H1 (cell line): ENCODE results near the gene CDC42EP1.

Source experiments
- CEBPB ChIP-seq: IDR thresholded peaks from 2 replicates; pipeline ENCODE4 v1.6.1; 2012; ENCODE audit warnings: low read depth, low read length
- CTCF ChIP-seq, 3 experiments: IDR thresholded peaks; 1 replicate in 2 of 3; 2 replicates in 1 of 3; pipeline versions ENCODE4 v1.5.1 to v1.6.1; 2011; ENCODE audit warnings: low read length in 3 of 3, mild to moderate bottlenecking in 3 of 3, inconsistent platforms in 2 of 3, low read depth in 1 of 3, moderate library complexity in 1 of 3; ENCODE audit not compliant: insufficient read depth in 1 of 3; ENCODE audit errors: control extremely low read depth in 1 of 3
- GTF2F1 ChIP-seq: IDR thresholded peaks from 2 replicates; pipeline ENCODE4 v1.6.1; 2012; ENCODE audit warnings: low read depth, low read length, improper control_type of control experiment, borderline replicate concordance
- HDAC2 ChIP-seq, 2 experiments: fragments of 300-600 bp in 1 of 2; sonication (generic) in 1 of 2; IDR thresholded peaks; 2 replicates each; pipeline ENCODE4 v1.6.1; 2011 to 2012; ENCODE audit warnings: low read depth in 2 of 2, low read length in 2 of 2, mild to moderate bottlenecking in 2 of 2, moderate library complexity in 2 of 2, borderline replicate concordance in 1 of 2, inconsistent platforms in 1 of 2
- RXRA ChIP-seq: IDR thresholded peaks from 2 replicates; pipeline ENCODE4 v1.6.1; 2011; ENCODE audit warnings: low read depth, mild to moderate bottlenecking, low read length, moderate library complexity; ENCODE audit not compliant: insufficient read depth
- SIX5 ChIP-seq: IDR thresholded peaks from 2 replicates; pipeline ENCODE4 v1.6.1; 2011; ENCODE audit warnings: mild to moderate bottlenecking, low read depth, low read length
- YY1 ChIP-seq: IDR thresholded peaks from 2 replicates; pipeline ENCODE4 v1.6.1; 2011; ENCODE audit warnings: low read depth, mild to moderate bottlenecking, low read length
- ZNF274 ChIP-seq: IDR thresholded peaks from 2 replicates; pipeline ENCODE4 v1.7.0; 2012; ENCODE audit warnings: low read length, borderline replicate concordance; ENCODE audit errors: extremely low read depth
- TF ChIP-seq, protein P1 (sequence below): IDR thresholded peaks from 2 replicates; pipeline ENCODE4 v1.6.1; 2011; ENCODE audit warnings: low read length, improper control_type of control experiment

GRCh38 chr22:37599153-37599552 lies 38.9 kb downstream of the CDC42EP1 start:
- no peak for TF ChIP-seq CTCF (IDR thresholded peaks at IDR 0.05; ENCODE audit: control extremely low read depth in 1 of 3, insufficient read depth in 1 of 3, low read depth in 1 of 3, low read length in 3 of 3)
- TF ChIP-seq HDAC2 (IDR thresholded peaks at IDR 0.05; ENCODE audit: borderline replicate concordance in 1 of 2, low read depth in 2 of 2, low read length in 2 of 2): peak in 1 of 2 experiments; percentile 56; a peak in 1 of 4 replicates
- TF ChIP-seq ZNF274: no peak
- no peak for TF ChIP-seq GTF2F1
- no peak for TF ChIP-seq RXRA
- TF ChIP-seq, protein P1, sequence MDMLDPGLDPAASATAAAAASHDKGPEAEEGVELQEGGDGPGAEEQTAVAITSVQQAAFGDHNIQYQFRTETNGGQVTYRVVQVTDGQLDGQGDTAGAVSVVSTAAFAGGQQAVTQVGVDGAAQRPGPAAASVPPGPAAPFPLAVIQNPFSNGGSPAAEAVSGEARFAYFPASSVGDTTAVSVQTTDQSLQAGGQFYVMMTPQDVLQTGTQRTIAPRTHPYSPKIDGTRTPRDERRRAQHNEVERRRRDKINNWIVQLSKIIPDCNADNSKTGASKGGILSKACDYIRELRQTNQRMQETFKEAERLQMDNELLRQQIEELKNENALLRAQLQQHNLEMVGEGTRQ: no peak
- no peak for TF ChIP-seq CEBPB
- TF ChIP-seq SIX5: no peak
- no peak for TF ChIP-seq YY1
